NCI-H1930 (cell line): Measurements from ENCODE around the gene CCER1.

Source experiments
- DNase-seq, 2 experiments: peaks; one replicate each; lab custom pipeline; 2025; lab: John Stamatoyannopoulos, UW

Gene CCER1

DNA sequence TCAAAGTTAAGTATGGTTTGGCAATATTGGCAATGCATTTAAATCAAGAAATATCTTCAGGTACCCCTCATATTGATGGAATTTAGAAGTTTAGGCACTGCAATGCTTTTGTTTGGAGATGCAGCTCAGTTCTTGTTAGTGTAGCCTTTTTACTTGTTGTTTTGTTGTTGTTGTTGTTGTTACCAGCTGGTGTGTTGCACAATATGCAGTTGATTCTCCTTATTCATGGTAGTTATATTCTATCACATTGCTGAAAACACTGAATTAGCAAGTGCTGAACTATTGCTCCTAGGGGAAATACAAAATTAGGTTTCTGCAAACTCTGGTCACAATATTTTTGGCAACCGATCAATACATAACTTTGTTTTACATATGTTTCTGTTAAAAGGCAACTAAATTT, 34.8 kb downstream of the CCER1 start:
- no peak for DNase-seq

GRCh38 chr12:90917431-90917830, 37.5 kb downstream of the CCER1 start:
- DNase-seq, result no peak

DNA sequence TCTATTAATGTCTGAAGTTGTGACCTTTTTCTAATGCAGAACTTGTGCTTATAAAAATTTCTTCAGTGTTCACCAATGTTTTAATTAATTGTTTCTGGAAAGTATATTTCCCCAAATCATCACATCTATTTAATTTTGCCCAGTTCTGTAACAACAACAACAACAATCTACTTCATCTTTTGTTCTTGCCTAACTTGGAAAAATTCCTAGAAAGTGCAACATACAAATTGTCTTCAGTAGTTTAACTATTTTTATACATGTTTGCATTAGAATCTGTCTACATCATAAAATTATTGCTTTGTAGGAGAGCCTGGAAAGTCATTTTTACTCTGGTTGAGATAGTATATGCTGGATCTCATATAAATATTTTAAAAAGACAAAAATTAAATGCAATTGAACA, 38.5 kb downstream of the CCER1 start:
- no peak for DNase-seq

- DNase-seq, result no peak
These were observed 39.6 kb downstream of the CCER1 start for GRCh38 chr12:90915353-90915752.

DNA sequence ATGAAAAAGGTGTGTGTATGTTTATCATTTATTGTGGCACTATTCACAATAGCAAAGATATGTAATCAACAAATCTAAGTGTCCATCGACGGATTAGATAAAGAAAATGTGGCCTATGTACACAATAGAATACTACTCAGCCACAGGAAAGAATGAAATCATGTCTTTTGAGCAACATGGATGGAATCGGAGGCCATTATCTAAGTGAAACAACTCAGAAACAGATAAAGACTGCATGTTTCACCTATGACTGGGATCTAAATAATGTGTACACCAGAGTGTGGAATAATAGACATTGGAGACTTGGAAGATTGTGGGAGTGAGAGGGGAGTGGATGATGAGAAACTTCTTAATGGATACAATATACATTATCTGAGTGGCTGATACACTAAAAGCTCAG, 44.0 kb downstream of the CCER1 start:
- no peak for DNase-seq

- DNase-seq, result peak; percentile 5 to 10
These were observed 45.8 kb downstream of the CCER1 start for GRCh38 chr12:90909069-90909770.

DNA sequence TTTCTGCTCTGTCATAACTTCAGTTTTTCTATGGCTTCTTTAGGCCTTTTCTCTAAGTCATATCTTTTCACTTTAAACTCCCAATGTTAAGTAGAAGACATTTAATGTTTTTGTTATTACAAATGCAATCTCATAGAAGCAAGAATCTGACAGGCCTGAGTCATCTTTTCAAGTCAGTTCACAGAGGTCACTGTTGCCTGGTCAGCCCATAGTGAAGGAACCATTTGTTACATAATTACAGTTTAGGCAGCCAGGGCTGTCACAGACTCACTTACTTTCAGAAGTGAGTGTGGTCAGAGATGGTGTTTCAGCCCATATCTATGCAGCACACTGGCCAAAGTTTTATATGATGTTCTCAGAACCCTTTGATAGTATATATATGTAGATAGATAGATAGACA, 46.5 kb downstream of the CCER1 start:
- DNase-seq, result no peak

DNA sequence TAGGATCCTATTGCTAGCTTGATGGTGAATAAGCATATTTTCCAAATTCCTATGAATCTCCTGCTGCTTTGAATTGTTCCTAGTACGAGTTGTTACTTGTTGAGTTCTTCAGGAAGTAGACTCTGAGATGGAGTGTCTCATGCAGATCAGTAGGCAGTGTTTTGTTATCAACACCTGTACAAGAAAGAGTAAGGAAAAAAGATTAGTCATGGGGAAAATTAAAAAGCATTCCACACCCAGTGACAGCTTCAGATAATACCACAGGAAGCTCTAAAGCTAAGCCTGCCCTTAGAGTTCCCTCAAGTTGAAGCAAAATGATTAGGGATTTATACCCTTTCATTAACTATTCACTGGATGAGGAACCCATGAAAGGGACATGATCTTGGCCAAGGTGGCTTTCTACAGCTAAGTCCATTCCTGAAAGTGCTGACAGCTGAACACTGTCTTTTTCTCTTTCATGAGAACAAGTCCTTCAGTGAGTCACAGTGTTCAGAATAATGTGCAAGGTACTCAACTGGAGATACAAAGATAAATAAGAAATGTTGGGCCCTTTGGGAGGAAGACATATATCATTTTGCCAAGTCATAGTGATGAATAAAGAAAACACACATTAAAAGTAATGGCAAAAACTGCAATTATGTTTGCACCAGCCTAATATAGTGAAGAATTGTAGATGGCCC, 49.1 kb downstream of the CCER1 start:
- no peak for DNase-seq

GRCh38 chr12:90902596-90902995, 52.4 kb downstream of the CCER1 start:
- DNase-seq, result no peak
